Fibroblast of pulmonary artery (primary cell): ENCODE measurements around the gene IRS1.

Experiments
- DNase-seq: peaks from one replicate; pipeline ENCODE4 v3.0.0-alpha.2; 2010; ENCODE audit warnings: low read depth
- H3K4me3 ChIP-seq: replicated peaks from 2 replicates; pipeline ENCODE4 v1.5.1; 2011; ENCODE audit warnings: low read depth, mild to moderate bottlenecking, control low read depth, low read length, moderate library complexity
- CTCF ChIP-seq: IDR thresholded peaks from 2 replicates; pipeline ENCODE4 v1.5.1; 2011; ENCODE audit warnings: mild to moderate bottlenecking, control low read depth, low read length, inconsistent platforms; ENCODE audit errors: missing control alignments

Gene IRS1

GRCh38 chr2:226777611-226778010, 22.0 kb downstream of the IRS1 start:
- DNase-seq = no peak
- no peak for TF ChIP-seq CTCF
- H3K4me3 ChIP-seq = no peak overlapping the region

GRCh38 chr2:226776104-226776503, 23.5 kb downstream of the IRS1 start:
- no peak for DNase-seq
- TF ChIP-seq CTCF = no peak
- H3K4me3 ChIP-seq = no peak overlapping the region

GRCh38 chr2:226775032-226775509, 24.5 kb downstream of the IRS1 start:
- DNase-seq = no peak
- no peak for TF ChIP-seq CTCF

GRCh38 chr2:226773291-226773690, 26.3 kb downstream of the IRS1 start:
- DNase-seq = no peak
- TF ChIP-seq CTCF = no peak
- H3K4me3 ChIP-seq = no peak overlapping the region

More at GRCh38 chr2:226775032-226775509, 24.5 kb downstream of the IRS1 start:
- H3K4me3 ChIP-seq = no peak overlapping the region

- H3K4me3 ChIP-seq = no peak overlapping the region
- no peak for TF ChIP-seq CTCF
- peak; percentile 23 for DNase-seq
Observed at GRCh38 chr2:226772389-226773179, 27.0 kb downstream of the IRS1 start.

- H3K4me3 ChIP-seq = no peak overlapping the region
- TF ChIP-seq CTCF = no peak
Observed at GRCh38 chr2:226771067-226771466, 28.6 kb downstream of the IRS1 start.

More at GRCh38 chr2:226771067-226771466, 28.6 kb downstream of the IRS1 start:
- no peak for DNase-seq
